WTC11 (cell line): ENCODE measurements around the gene UBE3C. TPM values are rescaled to one million over a fixed set of nuclear protein-coding genes. Genes with fewer than 3 reads are reported as not detected.

Source experiments
- ATAC-seq: fragments of 200-7000 bp; cut with Tn5 transposase; 2 replicates; pipeline ENCODE4 v1.10.0; 2021; ENCODE audit warnings: mild to moderate bottlenecking, moderate library complexity
- CTCF ChIA-PET: fragments of 300-600 bp; sonication (Branson Sonifier 250); formaldehyde crosslinking; loops from one replicate; lab custom pipeline; 2021; ENCODE audit warnings: antibody characterized with exemption; lab: Charles Lee
- POLR2A ChIA-PET: fragments of 350-600 bp; sonication (Branson Sonifier 250); formaldehyde crosslinking; loops from one replicate; lab custom pipeline; 2021; ENCODE audit warnings: antibody characterized with exemption; lab: Charles Lee
- DNase-seq: peaks from one replicate; pipeline ENCODE4 v3.0.0; 2021; ENCODE audit warnings: low spot score
- H3K27ac Mint-ChIP-seq: 2 replicates; pipeline ENCODE4 v1.8.0; 2021; ENCODE audit warnings: mixed read lengths
- H3K27me3 Mint-ChIP-seq: 2 replicates; pipeline ENCODE4 v1.8.0; 2021; ENCODE audit warnings: low read depth, mild to moderate bottlenecking, moderate library complexity, mixed read lengths
- H3K36me3 Mint-ChIP-seq: 2 replicates; pipeline ENCODE4 v1.8.0; 2021; ENCODE audit warnings: mixed read lengths
- H3K4me1 Mint-ChIP-seq: 2 replicates; pipeline ENCODE4 v1.8.0; 2022; ENCODE audit warnings: mixed read lengths
- H3K4me3 Mint-ChIP-seq: 2 replicates; pipeline ENCODE4 v1.8.0; 2021; ENCODE audit warnings: mild to moderate bottlenecking, moderate library complexity, mixed read lengths
- H3K9me3 Mint-ChIP-seq: 2 replicates; pipeline ENCODE4 v1.8.0; 2021; ENCODE audit warnings: mixed read lengths
- CREB1 ChIP-seq: sonication (generic); formaldehyde crosslinking; IDR thresholded peaks from 2 replicates; pipeline ENCODE4 v1.8.0; 2023; ENCODE audit warnings: mild to moderate bottlenecking, missing genetic modification reagents
- ESRRA ChIP-seq: sonication (generic); formaldehyde crosslinking; IDR thresholded peaks from 2 replicates; pipeline ENCODE4 v1.8.1; 2022; ENCODE audit warnings: mild to moderate bottlenecking, missing genetic modification reagents, borderline replicate concordance
- FOXJ3 ChIP-seq: sonication (generic); formaldehyde crosslinking; IDR thresholded peaks from 2 replicates; pipeline ENCODE4 v1.9.0; 2021; ENCODE audit warnings: missing genetic modification reagents, mild to moderate bottlenecking, borderline replicate concordance
- HMGA2 ChIP-seq: fragments of 250-450 bp; sonication (Bioruptor Pico); IDR thresholded peaks from 2 replicates; pipeline ENCODE4 v1.4.0; 2021; ENCODE audit warnings: mild to moderate bottlenecking, moderate library complexity
- IRF2 ChIP-seq: sonication (generic); formaldehyde crosslinking; IDR thresholded peaks from 2 replicates; pipeline ENCODE4 v1.8.0; 2022; ENCODE audit warnings: low read depth, missing genetic modification reagents, borderline replicate concordance
- NFATC4 ChIP-seq: fragments of 250-450 bp; sonication (Bioruptor Pico); IDR thresholded peaks from 2 replicates; pipeline ENCODE4 v1.9.0; 2021; ENCODE audit warnings: mild to moderate bottlenecking
- RELA ChIP-seq: sonication (generic); formaldehyde crosslinking; IDR thresholded peaks from 2 replicates; pipeline ENCODE4 v1.8.1; 2022; ENCODE audit warnings: missing genetic modification reagents, mild to moderate bottlenecking, borderline replicate concordance
- RORB ChIP-seq: fragments of 250-450 bp; sonication (Bioruptor Pico); IDR thresholded peaks from 2 replicates; pipeline ENCODE4 v1.9.0; 2021; ENCODE audit warnings: mild to moderate bottlenecking
- TP53 ChIP-seq: sonication (generic); formaldehyde crosslinking; IDR thresholded peaks from 2 replicates; pipeline ENCODE4 v1.8.1; 2023; ENCODE audit warnings: mild to moderate bottlenecking, missing genetic modification reagents
- ZNF396 ChIP-seq: fragments of 250-450 bp; sonication (Bioruptor Pico); IDR thresholded peaks from 2 replicates; pipeline ENCODE4 v1.8.0; 2021; ENCODE audit warnings: mild to moderate bottlenecking, moderate library complexity, borderline replicate concordance
- ZNF423 ChIP-seq: fragments of 250-450 bp; sonication (Bioruptor Pico); IDR thresholded peaks from 2 replicates; pipeline ENCODE4 v2.1.2; 2022; ENCODE audit warnings: mild to moderate bottlenecking, moderate library complexity
- total RNA-seq: library from RNA; stranded (reverse); gene quantifications from 3 replicates; pipeline ENCODE4 v1.2.3, GENCODE V29; 2021
- TF ChIP-seq, protein P1 (sequence below): sonication (generic); formaldehyde crosslinking; IDR thresholded peaks from 2 replicates; pipeline ENCODE4 v1.8.0; 2023; ENCODE audit warnings: mild to moderate bottlenecking, missing genetic modification reagents
- TF ChIP-seq, protein P2 (sequence below): sonication (generic); formaldehyde crosslinking; IDR thresholded peaks from 2 replicates; pipeline ENCODE4 v1.8.1; 2022; ENCODE audit warnings: mild to moderate bottlenecking, moderate library complexity, missing genetic modification reagents
- TF ChIP-seq, protein P3 (sequence below): fragments of 250-450 bp; sonication (Bioruptor Pico); IDR thresholded peaks from 2 replicates; pipeline ENCODE4 v1.9.0; 2021; ENCODE audit warnings: mild to moderate bottlenecking
- TF ChIP-seq, protein P4 (sequence below): sonication (generic); formaldehyde crosslinking; conservative IDR thresholded peaks from 2 replicates; pipeline ENCODE4 v1.8.1; 2022; ENCODE audit warnings: mild to moderate bottlenecking, missing genetic modification reagents
- TF ChIP-seq, protein P5 (sequence below): sonication (generic); formaldehyde crosslinking; IDR thresholded peaks from 2 replicates; pipeline ENCODE4 v1.8.0; 2022; ENCODE audit warnings: mild to moderate bottlenecking, missing genetic modification reagents
- TF ChIP-seq, protein P6 (sequence below): sonication (generic); formaldehyde crosslinking; IDR thresholded peaks from 2 replicates; pipeline ENCODE4 v1.8.1; 2023; ENCODE audit warnings: mild to moderate bottlenecking, missing genetic modification reagents, moderate library complexity
- TF ChIP-seq, protein P7 (sequence below): sonication (generic); formaldehyde crosslinking; IDR thresholded peaks from 2 replicates; pipeline ENCODE4 v1.8.1; 2023; ENCODE audit warnings: mild to moderate bottlenecking, missing genetic modification reagents, moderate library complexity

The UBE3C gene
- total RNA-seq, 1 experiment from 2014 or later, result 59.7 TPM

DNA sequence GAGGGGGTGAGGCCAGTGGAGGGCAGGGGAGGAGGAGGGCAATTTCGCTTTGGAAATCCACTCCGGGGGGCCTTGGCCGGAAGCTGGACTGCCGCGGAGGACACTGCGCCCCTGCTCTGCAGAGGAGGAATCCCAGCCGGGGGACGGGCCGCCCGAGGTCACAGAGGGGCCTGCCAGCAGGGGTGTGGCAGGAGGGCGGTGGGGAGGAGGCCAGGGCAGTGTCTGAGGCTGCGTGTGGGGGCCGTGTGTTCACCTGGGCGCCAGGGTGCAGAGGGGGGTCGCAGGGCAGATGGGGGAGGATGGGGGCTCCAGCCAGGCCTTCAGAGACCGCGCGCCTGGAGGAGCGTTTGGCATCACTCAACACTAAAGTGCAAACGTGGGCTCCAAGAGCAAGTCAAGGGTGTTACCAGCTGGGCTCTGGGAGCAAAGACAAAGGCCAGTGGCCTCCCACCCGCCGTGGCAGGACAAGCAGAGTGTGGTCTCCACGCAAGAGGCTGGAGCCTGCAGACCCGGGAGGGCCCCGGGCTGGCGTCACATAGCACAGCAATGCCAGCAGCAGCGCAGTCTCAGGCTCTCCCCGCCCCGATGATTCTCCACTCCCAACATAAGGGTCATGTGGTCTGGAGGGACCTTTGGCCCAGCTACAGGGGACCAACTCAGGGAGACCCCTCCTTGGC lies 152.8 kb downstream of the UBE3C start:
- POLR2A ChIA-PET, result no interaction called here
- Mint-ChIP-seq H3K4me1 (peaks cover 15% of the 10 kb centered on the region), H3K4me3 (no peak overlapping the region), H3K27me3 (no peaks in the 10 kb centered on the region), H3K27ac (no peak overlapping the region), H3K9me3 (peaks cover 17% of the 10 kb centered on the region)
- DNase-seq, result no peak
- no peak for TF ChIP-seq RELA (CRISPR knock-in tag)
- no peak for TF ChIP-seq RORB
- no peak for TF ChIP-seq IRF2 (CRISPR knock-in tag)
- TF ChIP-seq, protein P1, sequence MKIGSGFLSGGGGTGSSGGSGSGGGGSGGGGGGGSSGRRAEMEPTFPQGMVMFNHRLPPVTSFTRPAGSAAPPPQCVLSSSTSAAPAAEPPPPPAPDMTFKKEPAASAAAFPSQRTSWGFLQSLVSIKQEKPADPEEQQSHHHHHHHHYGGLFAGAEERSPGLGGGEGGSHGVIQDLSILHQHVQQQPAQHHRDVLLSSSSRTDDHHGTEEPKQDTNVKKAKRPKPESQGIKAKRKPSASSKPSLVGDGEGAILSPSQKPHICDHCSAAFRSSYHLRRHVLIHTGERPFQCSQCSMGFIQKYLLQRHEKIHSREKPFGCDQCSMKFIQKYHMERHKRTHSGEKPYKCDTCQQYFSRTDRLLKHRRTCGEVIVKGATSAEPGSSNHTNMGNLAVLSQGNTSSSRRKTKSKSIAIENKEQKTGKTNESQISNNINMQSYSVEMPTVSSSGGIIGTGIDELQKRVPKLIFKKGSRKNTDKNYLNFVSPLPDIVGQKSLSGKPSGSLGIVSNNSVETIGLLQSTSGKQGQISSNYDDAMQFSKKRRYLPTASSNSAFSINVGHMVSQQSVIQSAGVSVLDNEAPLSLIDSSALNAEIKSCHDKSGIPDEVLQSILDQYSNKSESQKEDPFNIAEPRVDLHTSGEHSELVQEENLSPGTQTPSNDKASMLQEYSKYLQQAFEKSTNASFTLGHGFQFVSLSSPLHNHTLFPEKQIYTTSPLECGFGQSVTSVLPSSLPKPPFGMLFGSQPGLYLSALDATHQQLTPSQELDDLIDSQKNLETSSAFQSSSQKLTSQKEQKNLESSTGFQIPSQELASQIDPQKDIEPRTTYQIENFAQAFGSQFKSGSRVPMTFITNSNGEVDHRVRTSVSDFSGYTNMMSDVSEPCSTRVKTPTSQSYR, result no peak
- TF ChIP-seq, protein P2, sequence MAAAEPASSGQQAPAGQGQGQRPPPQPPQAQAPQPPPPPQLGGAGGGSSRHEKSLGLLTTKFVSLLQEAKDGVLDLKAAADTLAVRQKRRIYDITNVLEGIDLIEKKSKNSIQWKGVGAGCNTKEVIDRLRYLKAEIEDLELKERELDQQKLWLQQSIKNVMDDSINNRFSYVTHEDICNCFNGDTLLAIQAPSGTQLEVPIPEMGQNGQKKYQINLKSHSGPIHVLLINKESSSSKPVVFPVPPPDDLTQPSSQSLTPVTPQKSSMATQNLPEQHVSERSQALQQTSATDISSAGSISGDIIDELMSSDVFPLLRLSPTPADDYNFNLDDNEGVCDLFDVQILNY (CRISPR knock-in tag), result no peak
- TF ChIP-seq, protein P3, sequence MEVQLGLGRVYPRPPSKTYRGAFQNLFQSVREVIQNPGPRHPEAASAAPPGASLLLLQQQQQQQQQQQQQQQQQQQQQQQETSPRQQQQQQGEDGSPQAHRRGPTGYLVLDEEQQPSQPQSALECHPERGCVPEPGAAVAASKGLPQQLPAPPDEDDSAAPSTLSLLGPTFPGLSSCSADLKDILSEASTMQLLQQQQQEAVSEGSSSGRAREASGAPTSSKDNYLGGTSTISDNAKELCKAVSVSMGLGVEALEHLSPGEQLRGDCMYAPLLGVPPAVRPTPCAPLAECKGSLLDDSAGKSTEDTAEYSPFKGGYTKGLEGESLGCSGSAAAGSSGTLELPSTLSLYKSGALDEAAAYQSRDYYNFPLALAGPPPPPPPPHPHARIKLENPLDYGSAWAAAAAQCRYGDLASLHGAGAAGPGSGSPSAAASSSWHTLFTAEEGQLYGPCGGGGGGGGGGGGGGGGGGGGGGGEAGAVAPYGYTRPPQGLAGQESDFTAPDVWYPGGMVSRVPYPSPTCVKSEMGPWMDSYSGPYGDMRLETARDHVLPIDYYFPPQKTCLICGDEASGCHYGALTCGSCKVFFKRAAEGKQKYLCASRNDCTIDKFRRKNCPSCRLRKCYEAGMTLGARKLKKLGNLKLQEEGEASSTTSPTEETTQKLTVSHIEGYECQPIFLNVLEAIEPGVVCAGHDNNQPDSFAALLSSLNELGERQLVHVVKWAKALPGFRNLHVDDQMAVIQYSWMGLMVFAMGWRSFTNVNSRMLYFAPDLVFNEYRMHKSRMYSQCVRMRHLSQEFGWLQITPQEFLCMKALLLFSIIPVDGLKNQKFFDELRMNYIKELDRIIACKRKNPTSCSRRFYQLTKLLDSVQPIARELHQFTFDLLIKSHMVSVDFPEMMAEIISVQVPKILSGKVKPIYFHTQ (CRISPR knock-in tag), result no peak
- no peak for TF ChIP-seq CREB1 (CRISPR knock-in tag)
- TF ChIP-seq ZNF423 (CRISPR knock-in tag), result no peak
- TF ChIP-seq, protein P4, sequence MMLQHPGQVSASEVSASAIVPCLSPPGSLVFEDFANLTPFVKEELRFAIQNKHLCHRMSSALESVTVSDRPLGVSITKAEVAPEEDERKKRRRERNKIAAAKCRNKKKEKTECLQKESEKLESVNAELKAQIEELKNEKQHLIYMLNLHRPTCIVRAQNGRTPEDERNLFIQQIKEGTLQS (CRISPR knock-in tag), result no peak
- no peak for TF ChIP-seq ZNF396 (CRISPR knock-in tag)
- no peak for TF ChIP-seq ESRRA (CRISPR knock-in tag)
- TF ChIP-seq, protein P5, sequence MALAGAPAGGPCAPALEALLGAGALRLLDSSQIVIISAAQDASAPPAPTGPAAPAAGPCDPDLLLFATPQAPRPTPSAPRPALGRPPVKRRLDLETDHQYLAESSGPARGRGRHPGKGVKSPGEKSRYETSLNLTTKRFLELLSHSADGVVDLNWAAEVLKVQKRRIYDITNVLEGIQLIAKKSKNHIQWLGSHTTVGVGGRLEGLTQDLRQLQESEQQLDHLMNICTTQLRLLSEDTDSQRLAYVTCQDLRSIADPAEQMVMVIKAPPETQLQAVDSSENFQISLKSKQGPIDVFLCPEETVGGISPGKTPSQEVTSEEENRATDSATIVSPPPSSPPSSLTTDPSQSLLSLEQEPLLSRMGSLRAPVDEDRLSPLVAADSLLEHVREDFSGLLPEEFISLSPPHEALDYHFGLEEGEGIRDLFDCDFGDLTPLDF (CRISPR knock-in tag), result no peak
- TF ChIP-seq, protein P6, sequence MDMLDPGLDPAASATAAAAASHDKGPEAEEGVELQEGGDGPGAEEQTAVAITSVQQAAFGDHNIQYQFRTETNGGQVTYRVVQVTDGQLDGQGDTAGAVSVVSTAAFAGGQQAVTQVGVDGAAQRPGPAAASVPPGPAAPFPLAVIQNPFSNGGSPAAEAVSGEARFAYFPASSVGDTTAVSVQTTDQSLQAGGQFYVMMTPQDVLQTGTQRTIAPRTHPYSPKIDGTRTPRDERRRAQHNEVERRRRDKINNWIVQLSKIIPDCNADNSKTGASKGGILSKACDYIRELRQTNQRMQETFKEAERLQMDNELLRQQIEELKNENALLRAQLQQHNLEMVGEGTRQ (CRISPR knock-in tag), result no peak; the same call in 1 of the 2 replicates
- TF ChIP-seq, protein P7, sequence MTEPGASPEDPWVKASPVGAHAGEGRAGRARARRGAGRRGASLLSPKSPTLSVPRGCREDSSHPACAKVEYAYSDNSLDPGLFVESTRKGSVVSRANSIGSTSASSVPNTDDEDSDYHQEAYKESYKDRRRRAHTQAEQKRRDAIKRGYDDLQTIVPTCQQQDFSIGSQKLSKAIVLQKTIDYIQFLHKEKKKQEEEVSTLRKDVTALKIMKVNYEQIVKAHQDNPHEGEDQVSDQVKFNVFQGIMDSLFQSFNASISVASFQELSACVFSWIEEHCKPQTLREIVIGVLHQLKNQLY (CRISPR knock-in tag), result no peak
- no peak for TF ChIP-seq HMGA2
- no peak for TF ChIP-seq FOXJ3
- no peak for TF ChIP-seq TP53 (CRISPR knock-in tag)
- no peak for TF ChIP-seq NFATC4 (CRISPR knock-in tag)
- TF ChIP-seq, all 79 proteins: peak for 0
- CTCF ChIA-PET, result no interaction called here
- peaks cover 17% of the 10 kb centered on the region for H3K36me3 Mint-ChIP-seq
- ATAC-seq, result no peak
